NCI-H82 treated with DMSO at 0.1 percent for 48 hours (cell line): ENCODE results near the gene TBCK.

ENCODE experiments used
- DNase-seq: peaks from one replicate; lab custom pipeline; 2025; ENCODE audit not compliant: unreplicated experiment; lab: John Stamatoyannopoulos, UW

TBCK gene

GRCh38 chr4:106315968-106316772 lies at the start of gene TBCK, which contains the start of gene AIMP1:
TBCK (minus strand) TSS chr4:106316209; CDS start chr4:106308960, 7,249 bp downstream.
AIMP1 (plus strand) TSS chr4:106316550; CDS start chr4:106325010, 8,460 bp downstream.
- DNase-seq = peak; percentile 35

GRCh38 chr4:106365613-106366012 lies 49.6 kb upstream of the TBCK start:
- DNase-seq = no peak

GRCh38 chr4:106364282-106364681 lies 48.3 kb upstream of the TBCK start:
- no peak for DNase-seq

GRCh38 chr4:106362086-106362825 lies 46.2 kb upstream of the TBCK start:
- no peak for DNase-seq

GRCh38 chr4:106358899-106359298 lies 42.9 kb upstream of the TBCK start:
- DNase-seq = no peak

GRCh38 chr4:106355193-106355592 lies 39.2 kb upstream of the TBCK start:
- no peak for DNase-seq

GRCh38 chr4:106353786-106354185 lies 37.8 kb upstream of the TBCK start:
- no peak for DNase-seq

DNA sequence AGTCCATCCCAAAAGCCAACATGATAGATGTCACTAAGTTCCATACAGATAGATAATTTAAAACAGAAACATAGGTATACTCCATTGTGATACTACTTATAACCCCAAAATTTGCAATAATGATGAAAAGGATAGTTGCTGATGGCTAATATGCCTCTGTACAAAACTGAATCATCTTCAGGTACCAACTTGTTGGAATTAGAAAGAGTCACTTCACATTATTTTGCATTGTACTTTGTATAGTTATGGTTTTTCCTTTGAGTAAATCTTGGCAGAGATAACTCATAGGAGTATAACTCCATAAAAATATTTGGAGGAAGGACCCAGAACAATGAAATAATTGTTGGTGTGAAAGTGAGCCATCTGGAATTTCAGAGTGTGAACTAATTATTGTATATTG lies 35.0 kb upstream of the TBCK start:
- no peak for DNase-seq

GRCh38 chr4:106347167-106347566 lies 31.2 kb upstream of the TBCK start:
- DNase-seq = no peak

DNA sequence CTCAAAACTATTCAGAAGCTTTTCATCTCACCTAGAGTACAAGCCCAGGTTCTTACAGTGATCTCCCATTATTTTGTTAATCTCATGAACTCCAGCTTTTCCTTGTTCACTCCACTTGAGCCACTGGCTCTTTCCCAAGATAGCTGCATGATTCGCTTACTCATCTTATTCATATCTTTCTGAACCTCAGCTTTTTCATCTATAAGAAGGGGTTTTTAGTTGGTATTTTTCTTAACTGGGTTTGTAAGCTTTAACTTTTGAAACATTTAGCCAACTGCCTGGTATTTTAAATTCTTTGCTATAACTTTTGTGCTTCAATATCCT lies 28.6 kb upstream of the TBCK start:
- DNase-seq = no peak

- DNase-seq = no peak
Measured at GRCh38 chr4:106343865-106344646, 28.0 kb upstream of the TBCK start.

DNA sequence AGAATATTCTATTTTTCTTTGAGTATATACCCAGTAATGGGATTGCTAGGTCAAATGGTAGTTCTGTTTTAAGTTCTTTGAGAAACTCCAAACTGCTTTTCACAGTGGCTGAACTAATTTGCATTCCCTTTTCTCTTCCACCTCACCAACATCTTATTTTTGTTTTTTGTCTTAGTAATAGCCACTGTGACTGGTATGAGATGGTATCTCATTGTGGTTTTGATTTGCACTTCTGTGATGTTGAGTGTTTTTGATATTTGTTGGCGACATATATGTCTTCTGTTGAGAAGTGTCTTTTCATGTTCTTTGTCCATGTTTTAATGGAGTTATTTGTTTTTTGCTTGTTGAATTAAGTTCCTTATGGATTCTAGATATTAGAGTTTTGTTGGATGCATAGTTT lies 24.8 kb upstream of the TBCK start:
- DNase-seq = no peak

- no peak for DNase-seq
Measured at GRCh38 chr4:106339431-106339830, 23.4 kb upstream of the TBCK start.

DNA sequence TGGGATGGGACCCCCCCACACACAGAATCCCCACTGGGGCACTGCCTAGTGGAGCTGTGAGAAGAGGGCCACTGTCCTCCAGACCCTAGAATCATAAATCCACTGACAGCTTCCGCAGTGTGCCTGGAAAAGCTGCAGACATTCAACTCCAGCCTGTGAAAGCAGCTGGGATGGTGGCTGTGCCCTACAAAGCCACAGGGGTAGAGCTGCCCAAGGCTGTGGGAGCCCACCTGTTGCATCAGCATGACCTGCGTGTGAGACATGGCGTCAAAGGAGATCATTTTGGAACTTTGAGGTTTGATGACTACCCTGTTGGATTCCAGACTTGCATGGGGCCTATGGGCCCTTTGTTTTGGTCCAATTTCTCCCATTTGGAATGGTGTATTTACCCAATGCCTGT lies 22.7 kb upstream of the TBCK start:
- DNase-seq = no peak

GRCh38 chr4:106337916-106338315 lies 21.9 kb upstream of the TBCK start:
- DNase-seq = no peak

DNA sequence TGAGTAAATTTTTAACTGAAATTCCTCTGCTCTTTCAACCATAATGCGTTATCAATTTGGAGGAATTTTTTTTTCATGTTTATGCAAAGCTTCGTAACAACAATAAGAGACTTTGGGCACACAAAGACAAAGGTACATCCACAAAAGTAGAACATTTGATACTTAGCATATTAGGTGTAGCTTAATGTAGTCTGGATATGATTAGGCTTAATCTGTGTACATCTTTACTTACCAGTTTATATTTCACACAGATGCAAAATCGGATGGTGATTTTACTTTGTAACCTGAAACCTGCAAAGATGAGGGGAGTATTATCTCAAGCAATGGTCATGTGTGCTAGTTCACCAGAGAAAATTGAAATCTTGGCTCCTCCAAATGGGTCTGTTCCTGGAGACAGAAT lies 20.6 kb upstream of the TBCK start:
- DNase-seq = no peak

GRCh38 chr4:106334741-106335470 lies 18.9 kb upstream of the TBCK start:
- no peak for DNase-seq

DNA sequence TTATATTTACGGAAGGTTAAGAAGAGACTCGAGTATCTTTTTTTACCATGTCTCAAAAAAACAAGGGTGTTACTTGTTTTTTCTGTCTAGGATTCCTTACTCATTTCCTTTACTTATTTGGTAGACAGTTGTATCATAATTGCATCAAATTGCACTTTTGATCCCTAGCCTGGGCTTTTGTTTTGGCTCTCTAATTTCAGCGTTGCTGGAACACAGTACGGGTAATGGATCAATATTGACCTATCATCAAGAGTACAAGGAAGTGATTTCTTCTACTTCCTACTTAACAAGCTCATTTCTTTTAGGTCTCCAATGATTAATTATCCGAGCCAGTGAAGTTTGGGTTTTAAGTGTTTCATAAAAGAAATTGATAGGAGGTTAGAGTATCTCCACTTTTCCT lies 17.2 kb upstream of the TBCK start:
- no peak for DNase-seq

- DNase-seq = no peak
Measured at GRCh38 chr4:106329041-106329618, 13.1 kb upstream of the TBCK start.

GRCh38 chr4:106325800-106326199 lies 9.8 kb upstream of the TBCK start:
- DNase-seq = no peak

- DNase-seq = no peak
Measured at GRCh38 chr4:106323119-106323518, 7.1 kb upstream of the TBCK start.
